ENCODE results near the gene CNN1. TPM values are rescaled to one million over a fixed set of nuclear protein-coding genes. Genes with fewer than 3 reads are reported as not detected.

Gene CNN1
- total RNA-seq, 1 experiment from 2014 or later: 15.7 TPM

DNA sequence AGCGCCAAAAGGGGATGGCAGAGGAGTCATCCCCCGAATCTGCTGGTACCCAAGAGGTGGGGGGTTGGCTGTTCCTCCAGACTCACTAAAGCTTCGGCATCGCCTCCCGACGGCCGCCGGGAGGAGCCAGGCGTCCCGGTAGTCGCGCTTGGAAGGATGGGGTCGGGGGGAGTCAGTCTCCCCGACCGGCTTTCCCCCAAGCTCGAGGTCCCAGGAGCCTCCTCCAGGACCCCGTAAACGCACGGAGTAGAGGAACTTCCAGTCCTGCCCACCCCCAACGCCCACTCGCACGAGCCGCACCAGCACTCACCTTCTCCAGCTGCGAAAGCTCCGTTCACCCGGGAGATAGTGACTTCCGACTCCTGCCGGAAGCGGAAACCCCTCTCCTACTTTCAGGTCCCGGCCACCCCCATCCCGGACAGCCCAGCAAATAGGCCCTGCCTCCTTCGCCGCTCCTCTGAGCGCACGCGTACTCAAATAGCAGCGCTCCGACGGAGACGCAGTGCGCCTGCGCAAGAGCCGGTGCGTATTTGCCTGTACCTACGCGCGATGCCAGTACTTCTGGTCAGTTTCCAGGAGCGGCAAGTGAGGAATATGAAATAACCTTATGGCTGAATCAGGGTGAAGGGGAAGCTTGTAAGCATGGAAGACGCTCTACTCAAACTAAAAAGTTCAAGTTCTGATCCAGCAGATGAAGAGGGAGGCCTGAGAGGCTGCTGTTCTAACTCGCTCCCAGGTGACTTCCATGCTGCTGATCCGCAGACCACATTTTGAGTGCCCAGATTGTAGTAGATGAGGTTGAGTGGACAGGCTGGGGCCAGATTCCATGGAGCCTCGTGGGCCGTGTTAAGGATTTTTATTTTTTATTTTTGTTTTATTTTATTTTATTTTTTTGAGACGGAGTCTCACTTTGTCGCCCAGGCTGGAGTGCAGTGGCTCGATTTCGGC, 20.5 kb downstream of the CNN1 start, which contains the start of gene ELOF1:
Gene ELOF1, minus strand, starts transcription at position 350 of the 948 bp plus-strand sequence. CDS start 4,883 bp downstream, outside the sequence.
- H3K23ac ChIP-seq (ENCODE audit: insufficient read length, low read depth, low read length): no peak within 1 kb of the TSS
- H3K18ac ChIP-seq (ENCODE audit: insufficient read length, low read depth, low read length): no peak within 1 kb of the TSS
- no peak within 1 kb of the TSS for H2BK120ac ChIP-seq (ENCODE audit: low read depth, low read length, poor library complexity, severe bottlenecking)
- H3K79me1 ChIP-seq (ENCODE audit: insufficient read depth, low read depth, low read length, poor library complexity, severe bottlenecking): peaks cover 2% of the 10 kb centered on the region
- DNase-seq: peak; percentile 99
- peaks cover 17% of the 10 kb centered on the region; the same call in 1 of the 2 replicates for H3K79me2 ChIP-seq (ENCODE audit: insufficient read depth, low read length)
- peak within 1 kb of the TSS; percentile 66 for H2AFZ ChIP-seq (ENCODE audit: low read length)
- peak within 1 kb of the TSS; percentile 54 to 93 (median 91); a peak in 5 of 7 replicates for H3K27ac Mint-ChIP-seq
- H2BK15ac ChIP-seq (ENCODE audit: low read depth, low read length): no peak within 1 kb of the TSS
- no peak within 1 kb of the TSS for H2BK5ac ChIP-seq (ENCODE audit: insufficient read length, low read length)
- no peaks in the 10 kb centered on the region for H3K4me1 ChIP-seq (ENCODE audit: insufficient read depth, low read length)
- peak; percentile 32; the same call in 2 of the 3 replicates for TF ChIP-seq CTCF (conservative IDR thresholded peaks at IDR 0.05)
- no peaks in the 10 kb centered on the region; the same call in 1 of the 2 replicates for H3K27me3 Mint-ChIP-seq (ENCODE audit: low read depth)
- no peak within 1 kb of the TSS for H3T11ph ChIP-seq (ENCODE audit: low read length)
- peaks cover 9% of the 10 kb centered on the region for H3K23me2 ChIP-seq (ENCODE audit: insufficient read length, low read depth, low read length, poor library complexity, severe bottlenecking)
- H3K27me3 ChIP-seq (ENCODE audit: insufficient read depth, low read length): no peaks in the 10 kb centered on the region
- H3K4me2 ChIP-seq (ENCODE audit: insufficient read depth, insufficient read length, low read length): peak within 1 kb of the TSS; percentile 76
- no peak within 1 kb of the TSS for H3K27ac ChIP-seq (ENCODE audit: insufficient read length, low read depth, low read length)
- no peak within 1 kb of the TSS for H2AK5ac ChIP-seq (ENCODE audit: insufficient read length, low read length)
- H3K4me1 Mint-ChIP-seq: peaks cover 10 to 18% of the 10 kb centered on the region in 2 experiments
- H3K4ac ChIP-seq (ENCODE audit: low read depth, low read length): no peak within 1 kb of the TSS
- peaks cover 0 to 3% of the 10 kb centered on the region in 2 experiments; a peak in 1 of 5 replicates for H3K9me3 Mint-ChIP-seq
- no CpG with 5 or more reads among the region's 57 CpGs for WGBS (ENCODE audit: extremely low coverage, insufficient read length, low lambda C conversion rate)
- peak within 1 kb of the TSS; percentile 79 for H3K9ac ChIP-seq (ENCODE audit: extremely low read depth, insufficient read length, low read length)
- H3K4me3 Mint-ChIP-seq: peak within 1 kb of the TSS; percentile 90 to 94
- no peaks in the 10 kb centered on the region for H4K20me1 ChIP-seq (ENCODE audit: control insufficient read depth, insufficient read depth, insufficient read length)
- H4K8ac ChIP-seq (replicated peaks; ENCODE audit: insufficient read length, low read depth, low read length): no peak within 1 kb of the TSS
- H2BK12ac ChIP-seq (ENCODE audit: insufficient read length, low read depth, low read length): no peak within 1 kb of the TSS
- H4K91ac ChIP-seq (ENCODE audit: insufficient read length, low read depth, low read length): no peak within 1 kb of the TSS
- no peak within 1 kb of the TSS for H2BK20ac ChIP-seq (ENCODE audit: low read depth, low read length, poor library complexity, severe bottlenecking)
- no peak within 1 kb of the TSS for H3K14ac ChIP-seq (ENCODE audit: insufficient read depth, low read length)
- H3K56ac ChIP-seq (ENCODE audit: insufficient read length, low read depth, low read length): no peak within 1 kb of the TSS
- no peak within 1 kb of the TSS for H4K5ac ChIP-seq (ENCODE audit: insufficient read length, low read depth, low read length)
- H3K9me3 ChIP-seq (ENCODE audit: control insufficient read depth, low read depth, low read length): no peaks in the 10 kb centered on the region
- H3K36me3 Mint-ChIP-seq (ENCODE audit: insufficient read depth in 1 of 3, low read depth in 3 of 3): peaks cover 6 to 18% (median 14%) of the 10 kb centered on the region in 3 experiments; a peak in 6 of 7 replicates
